ENCODE measurements around the gene TMEM117.

GRCh38 chr12:44159862-44160261, 324.0 kb downstream of the TMEM117 start:
- TF ChIP-seq CTCF (IDR thresholded peaks at IDR 0.05; ENCODE audit: low read depth, low read length, poor library complexity, severe bottlenecking) (no peak), EZH2phosphoT487 (IDR thresholded peaks at IDR 0.05; ENCODE audit: borderline replicate concordance, low read length) (no peak)
